Uterus (tissue), 4 donors: ENCODE measurements around the gene CDK5RAP1. TPM values are rescaled to one million over a fixed set of nuclear protein-coding genes. Genes with fewer than 3 reads are reported as not detected.

Experiments used
- DNase-seq, 2 donors: peaks; one replicate each; pipeline ENCODE4 v3.0.0-alpha.2; 2019 to 2020
- H3K27ac ChIP-seq, 2 donors: fragments of 200-600 bp; sonication (generic); 1 replicate in 1 of 2; 2 replicates in 1 of 2; pipeline ENCODE4 v1.5.1; 2016 to 2018
- H3K27me3 ChIP-seq, 2 donors: fragments of 200-600 bp; sonication (generic); one replicate each; pipeline ENCODE4 v1.5.1; 2018 to 2019; ENCODE audit warnings: control low read depth in 1 of 2
- H3K36me3 ChIP-seq, 2 donors: fragments of 200-600 bp; sonication (generic); one replicate each; pipeline ENCODE4 v1.5.1; 2019; ENCODE audit warnings: control low read depth in 1 of 2
- H3K4me1 ChIP-seq, 2 donors: fragments of 200-600 bp; sonication (generic); one replicate each; pipeline ENCODE4 v1.5.1; 2018 to 2019; ENCODE audit warnings: control low read depth in 1 of 2
- H3K4me3 ChIP-seq, 2 donors: fragments of 200-600 bp; sonication (generic); 1 replicate in 1 of 2; 2 replicates in 1 of 2; pipeline ENCODE4 v1.5.1; 2018 to 2019; ENCODE audit warnings: mild to moderate bottlenecking in 1 of 2
- H3K9me3 ChIP-seq, 2 donors: fragments of 200-600 bp; sonication (generic); one replicate each; pipeline ENCODE4 v1.5.1; 2019; ENCODE audit warnings: control low read depth in 1 of 2
- POLR2A ChIP-seq, 2 donors: fragments of 450-650 bp; IDR thresholded peaks; one replicate each; pipeline ENCODE4 v1.6.1; 2016; ENCODE audit warnings: antibody characterized with exemption in 2 of 2, mild to moderate bottlenecking in 1 of 2, moderate library complexity in 1 of 2
- intact Hi-C: fragments of 100-400 bp; cut with DNase I; formaldehyde crosslinking; loops from one replicate; pipeline ENCODE4 v1.15.1; 2023; ENCODE audit warnings: low total_unique reads
- total RNA-seq, 4 donors: library from RNA; depleted of rRNA in 3 of 4; stranded (reverse); fragments of >200 nt in 3 of 4; gene quantifications; one replicate each; pipeline versions ENCODE4 v1.1.0 to v1.2.4, GENCODE V29; 2014 to 2023
- TF ChIP-seq, protein P1 (sequence below), 4 experiments: fragments of 200-600 bp in 2 of 4; fragments of 450-650 bp in 2 of 4; sonication (generic) in 2 of 4; IDR thresholded peaks; one replicate each; pipeline ENCODE4 v1.5.1; 2016 to 2019; ENCODE audit warnings: antibody characterized with exemption in 4 of 4, mild to moderate bottlenecking in 2 of 4, moderate library complexity in 1 of 4
- donor health status: DM: yes; HTN: yes; CAD: no.

The CDK5RAP1 gene
- total RNA-seq, 4 donors from 2014 or later, result 4.1 to 34.6 (median 17.2) TPM

DNA sequence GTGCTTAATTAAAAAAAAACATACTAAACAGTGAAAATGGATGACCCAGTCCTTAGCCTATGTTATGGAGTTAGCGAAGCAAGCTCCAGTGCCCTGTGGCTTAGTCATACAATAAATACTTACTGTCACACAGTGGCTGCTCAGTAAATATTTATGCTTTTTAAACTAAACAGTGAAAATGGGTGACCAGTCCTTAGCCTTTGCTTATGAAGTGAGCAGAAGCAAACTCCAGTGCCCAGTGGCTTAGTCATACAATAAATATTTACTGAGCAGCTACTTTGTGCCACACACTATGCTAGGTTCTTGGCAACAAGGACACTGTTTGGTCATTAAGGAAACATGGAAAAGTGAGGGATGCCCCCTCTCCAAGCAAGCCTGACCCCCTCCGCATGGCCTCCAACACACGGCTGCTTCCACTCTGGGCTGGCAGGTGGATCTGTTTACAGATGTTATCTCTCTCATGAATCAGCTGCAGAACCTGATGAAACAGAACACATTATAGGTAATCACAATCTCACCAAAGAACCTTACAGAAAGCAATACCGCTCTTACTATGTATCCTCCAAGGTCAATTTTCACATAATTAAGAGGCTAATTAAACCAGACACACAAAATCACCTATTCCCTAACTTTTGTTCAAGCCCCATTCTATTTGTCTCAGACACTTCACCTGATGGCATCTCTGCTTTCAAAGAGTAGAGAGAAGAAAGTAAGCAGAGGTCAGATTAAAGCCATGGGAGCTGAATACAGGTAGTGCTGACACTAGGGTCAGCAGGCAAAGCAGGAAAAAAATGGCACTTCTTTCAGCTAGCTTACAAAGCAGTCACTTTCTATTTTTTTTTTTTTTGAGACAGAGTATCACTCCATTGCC lies 27.3 kb downstream of the CDK5RAP1 start:
- no peak for DNase-seq
- Histone ChIP-seq H3K27ac (no peak overlapping the region), H3K27me3 (no peaks in the 10 kb centered on the region), H3K4me1 (no peaks in the 10 kb centered on the region), H3K4me3 (no peak overlapping the region), H3K9me3 (no peaks in the 10 kb centered on the region), H3K36me3 (no peaks in the 10 kb centered on the region)
- TF ChIP-seq, protein P1, sequence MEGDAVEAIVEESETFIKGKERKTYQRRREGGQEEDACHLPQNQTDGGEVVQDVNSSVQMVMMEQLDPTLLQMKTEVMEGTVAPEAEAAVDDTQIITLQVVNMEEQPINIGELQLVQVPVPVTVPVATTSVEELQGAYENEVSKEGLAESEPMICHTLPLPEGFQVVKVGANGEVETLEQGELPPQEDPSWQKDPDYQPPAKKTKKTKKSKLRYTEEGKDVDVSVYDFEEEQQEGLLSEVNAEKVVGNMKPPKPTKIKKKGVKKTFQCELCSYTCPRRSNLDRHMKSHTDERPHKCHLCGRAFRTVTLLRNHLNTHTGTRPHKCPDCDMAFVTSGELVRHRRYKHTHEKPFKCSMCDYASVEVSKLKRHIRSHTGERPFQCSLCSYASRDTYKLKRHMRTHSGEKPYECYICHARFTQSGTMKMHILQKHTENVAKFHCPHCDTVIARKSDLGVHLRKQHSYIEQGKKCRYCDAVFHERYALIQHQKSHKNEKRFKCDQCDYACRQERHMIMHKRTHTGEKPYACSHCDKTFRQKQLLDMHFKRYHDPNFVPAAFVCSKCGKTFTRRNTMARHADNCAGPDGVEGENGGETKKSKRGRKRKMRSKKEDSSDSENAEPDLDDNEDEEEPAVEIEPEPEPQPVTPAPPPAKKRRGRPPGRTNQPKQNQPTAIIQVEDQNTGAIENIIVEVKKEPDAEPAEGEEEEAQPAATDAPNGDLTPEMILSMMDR (IDR thresholded peaks at IDR 0.05), result no peak
- TF ChIP-seq POLR2A (IDR thresholded peaks at IDR 0.05), result no peak
- intact Hi-C loops, result no loop called here

DNA sequence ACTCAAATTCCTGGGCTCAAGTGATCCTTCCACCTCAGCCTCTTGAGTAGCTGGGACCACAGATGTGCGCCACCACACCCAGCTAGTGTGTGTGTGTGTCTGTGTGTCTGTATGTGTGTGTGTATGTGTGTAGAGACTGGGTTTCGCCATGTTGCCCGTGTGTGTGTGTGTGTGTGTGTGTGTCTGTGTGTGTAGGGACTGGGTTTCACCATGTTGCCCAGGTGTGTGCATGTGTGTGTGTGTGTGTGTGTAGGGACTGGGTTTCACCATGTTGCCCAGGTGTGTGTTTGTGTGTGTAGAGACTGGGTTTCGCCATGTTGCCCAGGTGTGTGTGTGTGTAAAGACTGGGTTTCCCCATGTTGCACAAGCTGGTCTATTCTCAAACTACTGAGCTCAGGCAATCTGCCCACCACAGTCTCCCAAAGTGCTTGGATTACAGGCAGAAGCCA lies 28.3 kb downstream of the CDK5RAP1 start:
- intact Hi-C loops, result no loop called here
- H3K36me3 ChIP-seq, result no peaks in the 10 kb centered on the region

DNA sequence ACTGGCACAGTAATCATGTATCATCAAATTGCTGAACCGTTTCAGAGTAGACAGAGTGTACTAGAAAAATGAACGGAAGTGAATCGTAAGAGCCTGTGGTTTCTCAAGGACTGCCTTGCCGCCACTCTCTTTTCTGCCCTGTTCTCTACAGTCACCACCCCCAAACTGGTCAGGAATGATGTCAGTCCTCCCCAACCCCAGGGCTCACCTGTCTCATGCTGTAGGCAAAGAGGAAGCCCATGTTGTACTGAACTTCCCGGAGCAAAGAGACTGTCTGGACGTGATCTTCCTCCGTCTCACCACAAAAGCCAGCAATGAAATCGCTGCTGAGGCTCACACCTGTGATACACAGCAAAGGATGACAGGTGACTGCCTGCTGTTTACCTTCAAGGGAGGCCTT lies 31.0 kb downstream of the CDK5RAP1 start:
- Histone ChIP-seq H3K9me3 (no peaks in the 10 kb centered on the region), H3K4me1 (no peaks in the 10 kb centered on the region), H3K27ac (no peak overlapping the region), H3K36me3 (no peaks in the 10 kb centered on the region), H3K4me3 (no peak overlapping the region), H3K27me3 (no peaks in the 10 kb centered on the region)
- intact Hi-C loops, result no loop called here
- DNase-seq, result no peak
- TF ChIP-seq, protein P1 (IDR thresholded peaks at IDR 0.05), result no peak
- TF ChIP-seq POLR2A (IDR thresholded peaks at IDR 0.05), result no peak

More for the DNA sequence above, 28.3 kb downstream of the CDK5RAP1 start:
- Histone ChIP-seq H3K4me3 (no peak overlapping the region), H3K27ac (no peak overlapping the region), H3K4me1 (no peaks in the 10 kb centered on the region), H3K9me3 (no peaks in the 10 kb centered on the region), H3K27me3 (no peaks in the 10 kb centered on the region)
- TF ChIP-seq, protein P1 (IDR thresholded peaks at IDR 0.05), result no peak
- TF ChIP-seq POLR2A (IDR thresholded peaks at IDR 0.05), result no peak
- DNase-seq, result no peak

DNA sequence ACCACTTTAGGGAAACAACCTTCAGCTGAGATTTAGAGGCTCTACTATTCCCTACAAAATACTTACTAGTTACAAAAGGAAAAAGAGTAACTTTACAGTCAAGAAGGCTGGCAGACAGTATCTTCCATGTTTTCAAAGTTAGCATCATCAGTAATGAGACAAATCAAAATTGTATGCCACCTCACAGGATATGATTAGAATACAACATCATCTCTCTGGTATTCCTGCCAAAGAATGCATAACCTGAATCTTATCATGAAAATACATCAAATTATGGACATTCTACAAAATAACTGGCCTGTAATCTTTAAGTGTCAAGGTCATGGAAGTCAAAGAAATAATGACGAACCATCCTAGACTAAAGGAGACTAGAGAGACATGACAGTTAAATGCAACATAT lies 38.4 kb downstream of the CDK5RAP1 start:
- Histone ChIP-seq H3K4me1 (no peaks in the 10 kb centered on the region), H3K27me3 (no peaks in the 10 kb centered on the region), H3K27ac (no peak overlapping the region), H3K9me3 (no peaks in the 10 kb centered on the region), H3K36me3 (no peaks in the 10 kb centered on the region), H3K4me3 (no peak overlapping the region)
- intact Hi-C loops, result no loop called here
- no peak for DNase-seq
- TF ChIP-seq, protein P1 (IDR thresholded peaks at IDR 0.05), result no peak
- no peak for TF ChIP-seq POLR2A (IDR thresholded peaks at IDR 0.05)
